HG02642 (cell line): ENCODE results near the gene RGS16.

ENCODE experiments used
- ATAC-seq: cut with Tn5 transposase; IDR thresholded peaks from one replicate; pipeline ENCODE4 v1.9.1; 2021; ENCODE audit warnings: mild to moderate bottlenecking; ENCODE audit not compliant: unreplicated experiment, poor library complexity

RGS16 gene

GRCh38 chr1:182587093-182587492 lies 17.1 kb downstream of the RGS16 start:
- no peak for ATAC-seq

- no peak for ATAC-seq
These were observed 17.8 kb downstream of the RGS16 start for GRCh38 chr1:182586380-182586779.

GRCh38 chr1:182584746-182585145 lies 19.4 kb downstream of the RGS16 start:
- ATAC-seq, result no peak

GRCh38 chr1:182580736-182581135 lies 23.5 kb downstream of the RGS16 start:
- ATAC-seq, result no peak

GRCh38 chr1:182575540-182576149 lies 28.5 kb downstream of the RGS16 start:
- ATAC-seq, result no peak

GRCh38 chr1:182574156-182574555 lies 30.0 kb downstream of the RGS16 start:
- no peak for ATAC-seq

GRCh38 chr1:182570611-182570970 lies 33.6 kb downstream of the RGS16 start:
- ATAC-seq, result no peak

- ATAC-seq, result no peak
These were observed 34.1 kb downstream of the RGS16 start for GRCh38 chr1:182569939-182570610.

- no peak for ATAC-seq
These were observed 35.4 kb downstream of the RGS16 start for GRCh38 chr1:182568647-182569284.

- ATAC-seq, result no peak
These were observed 36.6 kb downstream of the RGS16 start for GRCh38 chr1:182567629-182568028.

GRCh38 chr1:182565537-182565936 lies 38.7 kb downstream of the RGS16 start:
- ATAC-seq, result no peak

- ATAC-seq, result no peak
These were observed 39.7 kb downstream of the RGS16 start for GRCh38 chr1:182564406-182565004.

GRCh38 chr1:182563095-182563494 lies 41.1 kb downstream of the RGS16 start:
- no peak for ATAC-seq

GRCh38 chr1:182561456-182561855 lies 42.7 kb downstream of the RGS16 start:
- ATAC-seq, result no peak

- no peak for ATAC-seq
These were observed 43.7 kb downstream of the RGS16 start for GRCh38 chr1:182560392-182560984.

GRCh38 chr1:182556279-182556678 lies 47.9 kb downstream of the RGS16 start:
- ATAC-seq, result no peak

GRCh38 chr1:182555493-182555892 lies 48.7 kb downstream of the RGS16 start:
- no peak for ATAC-seq

- no peak for ATAC-seq
These were observed 51.7 kb downstream of the RGS16 start for GRCh38 chr1:182552527-182552926.

GRCh38 chr1:182549811-182550210 lies 54.4 kb downstream of the RGS16 start:
- no peak for ATAC-seq

- no peak for ATAC-seq
These were observed 54.8 kb downstream of the RGS16 start for GRCh38 chr1:182549346-182549745.
